Measurements from ENCODE around the gene VTI1A.

DNA sequence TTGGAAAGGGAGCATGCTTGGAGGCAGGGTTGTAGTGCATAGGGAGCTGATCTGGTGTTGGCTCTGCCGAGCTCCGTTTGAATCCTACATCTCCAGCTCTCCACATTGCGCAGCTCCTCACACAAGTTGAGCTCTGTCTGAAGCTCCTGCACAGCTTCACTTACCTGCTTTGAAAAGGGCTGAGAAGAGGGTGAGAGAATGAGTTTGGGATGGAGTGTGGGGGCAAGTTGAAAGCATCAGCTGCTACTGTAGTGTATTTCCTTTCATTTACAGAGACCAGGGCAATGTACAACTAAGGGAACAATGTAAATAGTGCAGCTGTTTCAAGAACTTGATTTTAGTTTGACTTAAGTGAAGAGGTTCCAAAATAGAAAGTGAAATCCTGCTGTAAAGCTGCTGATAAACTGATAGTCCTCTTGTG, 88.5 kb downstream of the VTI1A start:
- TF ChIP-seq, protein P1, sequence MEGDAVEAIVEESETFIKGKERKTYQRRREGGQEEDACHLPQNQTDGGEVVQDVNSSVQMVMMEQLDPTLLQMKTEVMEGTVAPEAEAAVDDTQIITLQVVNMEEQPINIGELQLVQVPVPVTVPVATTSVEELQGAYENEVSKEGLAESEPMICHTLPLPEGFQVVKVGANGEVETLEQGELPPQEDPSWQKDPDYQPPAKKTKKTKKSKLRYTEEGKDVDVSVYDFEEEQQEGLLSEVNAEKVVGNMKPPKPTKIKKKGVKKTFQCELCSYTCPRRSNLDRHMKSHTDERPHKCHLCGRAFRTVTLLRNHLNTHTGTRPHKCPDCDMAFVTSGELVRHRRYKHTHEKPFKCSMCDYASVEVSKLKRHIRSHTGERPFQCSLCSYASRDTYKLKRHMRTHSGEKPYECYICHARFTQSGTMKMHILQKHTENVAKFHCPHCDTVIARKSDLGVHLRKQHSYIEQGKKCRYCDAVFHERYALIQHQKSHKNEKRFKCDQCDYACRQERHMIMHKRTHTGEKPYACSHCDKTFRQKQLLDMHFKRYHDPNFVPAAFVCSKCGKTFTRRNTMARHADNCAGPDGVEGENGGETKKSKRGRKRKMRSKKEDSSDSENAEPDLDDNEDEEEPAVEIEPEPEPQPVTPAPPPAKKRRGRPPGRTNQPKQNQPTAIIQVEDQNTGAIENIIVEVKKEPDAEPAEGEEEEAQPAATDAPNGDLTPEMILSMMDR (conservative IDR thresholded peaks at IDR 0.05; ENCODE audit: low read depth in 2 of 2) = no peak
- no peak for TF ChIP-seq CREB1 (CRISPR knock-in tag; IDR thresholded peaks at IDR 0.05; ENCODE audit: low read depth)
- no peak for TF ChIP-seq EZH2 (IDR thresholded peaks at IDR 0.05; ENCODE audit: low read depth, unreplicated experiment)
- TF ChIP-seq, protein P2, sequence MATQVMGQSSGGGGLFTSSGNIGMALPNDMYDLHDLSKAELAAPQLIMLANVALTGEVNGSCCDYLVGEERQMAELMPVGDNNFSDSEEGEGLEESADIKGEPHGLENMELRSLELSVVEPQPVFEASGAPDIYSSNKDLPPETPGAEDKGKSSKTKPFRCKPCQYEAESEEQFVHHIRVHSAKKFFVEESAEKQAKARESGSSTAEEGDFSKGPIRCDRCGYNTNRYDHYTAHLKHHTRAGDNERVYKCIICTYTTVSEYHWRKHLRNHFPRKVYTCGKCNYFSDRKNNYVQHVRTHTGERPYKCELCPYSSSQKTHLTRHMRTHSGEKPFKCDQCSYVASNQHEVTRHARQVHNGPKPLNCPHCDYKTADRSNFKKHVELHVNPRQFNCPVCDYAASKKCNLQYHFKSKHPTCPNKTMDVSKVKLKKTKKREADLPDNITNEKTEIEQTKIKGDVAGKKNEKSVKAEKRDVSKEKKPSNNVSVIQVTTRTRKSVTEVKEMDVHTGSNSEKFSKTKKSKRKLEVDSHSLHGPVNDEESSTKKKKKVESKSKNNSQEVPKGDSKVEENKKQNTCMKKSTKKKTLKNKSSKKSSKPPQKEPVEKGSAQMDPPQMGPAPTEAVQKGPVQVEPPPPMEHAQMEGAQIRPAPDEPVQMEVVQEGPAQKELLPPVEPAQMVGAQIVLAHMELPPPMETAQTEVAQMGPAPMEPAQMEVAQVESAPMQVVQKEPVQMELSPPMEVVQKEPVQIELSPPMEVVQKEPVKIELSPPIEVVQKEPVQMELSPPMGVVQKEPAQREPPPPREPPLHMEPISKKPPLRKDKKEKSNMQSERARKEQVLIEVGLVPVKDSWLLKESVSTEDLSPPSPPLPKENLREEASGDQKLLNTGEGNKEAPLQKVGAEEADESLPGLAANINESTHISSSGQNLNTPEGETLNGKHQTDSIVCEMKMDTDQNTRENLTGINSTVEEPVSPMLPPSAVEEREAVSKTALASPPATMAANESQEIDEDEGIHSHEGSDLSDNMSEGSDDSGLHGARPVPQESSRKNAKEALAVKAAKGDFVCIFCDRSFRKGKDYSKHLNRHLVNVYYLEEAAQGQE (IDR thresholded peaks at IDR 0.05; ENCODE audit: unreplicated experiment) = no peak
- no peak for TF ChIP-seq ZNF331 (CRISPR knock-in tag; IDR thresholded peaks at IDR 0.05; ENCODE audit: low read depth)
- TF ChIP-seq EZH2phosphoT487 (IDR thresholded peaks at IDR 0.05; ENCODE audit: unreplicated experiment) = no peak
- no peak for TF ChIP-seq JUNB (IDR thresholded peaks at IDR 0.05; ENCODE audit: unreplicated experiment)
- no peak for TF ChIP-seq POLR2AphosphoS5 (IDR thresholded peaks at IDR 0.05; ENCODE audit: low read depth)
- TF ChIP-seq NANOG (IDR thresholded peaks at IDR 0.05; ENCODE audit: borderline replicate concordance) = no peak
- no peak for TF ChIP-seq STAT1 (IDR thresholded peaks at IDR 0.05; ENCODE audit: unreplicated experiment)
- TF ChIP-seq, protein P3, sequence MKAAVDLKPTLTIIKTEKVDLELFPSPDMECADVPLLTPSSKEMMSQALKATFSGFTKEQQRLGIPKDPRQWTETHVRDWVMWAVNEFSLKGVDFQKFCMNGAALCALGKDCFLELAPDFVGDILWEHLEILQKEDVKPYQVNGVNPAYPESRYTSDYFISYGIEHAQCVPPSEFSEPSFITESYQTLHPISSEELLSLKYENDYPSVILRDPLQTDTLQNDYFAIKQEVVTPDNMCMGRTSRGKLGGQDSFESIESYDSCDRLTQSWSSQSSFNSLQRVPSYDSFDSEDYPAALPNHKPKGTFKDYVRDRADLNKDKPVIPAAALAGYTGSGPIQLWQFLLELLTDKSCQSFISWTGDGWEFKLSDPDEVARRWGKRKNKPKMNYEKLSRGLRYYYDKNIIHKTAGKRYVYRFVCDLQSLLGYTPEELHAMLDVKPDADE (IDR thresholded peaks at IDR 0.05) = no peak
